Brain pericyte (primary cell): ENCODE measurements around the gene HSPA12B.

Source experiments
- DNase-seq: peaks from one replicate; pipeline ENCODE4 v3.0.0-alpha.2; 2012; ENCODE audit warnings: low read depth, low spot score

Gene HSPA12B

DNA sequence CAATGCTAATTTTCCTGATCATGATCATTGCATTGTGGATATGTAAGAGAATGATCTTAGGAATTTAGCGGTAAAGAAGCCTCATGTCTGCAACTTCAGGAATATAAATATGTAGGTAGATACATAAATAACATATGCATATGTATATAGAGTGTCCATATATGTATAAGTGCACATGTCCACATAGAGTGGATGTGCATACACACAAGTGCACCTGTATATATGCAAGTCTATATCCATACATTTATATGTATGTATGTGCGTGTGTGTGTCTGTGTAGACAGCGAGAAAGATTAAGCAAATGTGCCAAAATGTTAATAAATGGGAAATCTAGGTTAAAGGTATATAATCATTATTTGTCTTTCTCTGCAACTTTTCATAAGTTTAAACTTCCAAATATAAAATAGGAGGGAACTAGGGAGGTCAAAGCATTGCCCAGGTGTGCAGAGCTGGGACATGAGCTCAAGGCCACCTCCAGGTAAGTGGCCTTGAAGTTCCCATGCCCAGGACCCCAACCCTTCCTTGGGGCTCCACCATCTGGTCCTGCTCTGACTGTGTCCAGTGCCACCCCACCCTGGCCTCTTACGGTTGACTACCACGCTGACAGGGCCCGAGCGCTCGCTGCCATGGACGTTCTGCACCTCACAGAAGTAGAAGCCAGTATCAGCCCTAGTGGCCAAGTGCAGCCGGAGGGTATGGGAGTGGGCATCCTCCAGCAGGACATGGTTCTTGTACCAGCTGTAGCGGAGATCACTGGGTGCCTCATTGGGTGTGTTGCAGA is 29.7 kb upstream of the HSPA12B start:
- DNase-seq = no peak

DNA sequence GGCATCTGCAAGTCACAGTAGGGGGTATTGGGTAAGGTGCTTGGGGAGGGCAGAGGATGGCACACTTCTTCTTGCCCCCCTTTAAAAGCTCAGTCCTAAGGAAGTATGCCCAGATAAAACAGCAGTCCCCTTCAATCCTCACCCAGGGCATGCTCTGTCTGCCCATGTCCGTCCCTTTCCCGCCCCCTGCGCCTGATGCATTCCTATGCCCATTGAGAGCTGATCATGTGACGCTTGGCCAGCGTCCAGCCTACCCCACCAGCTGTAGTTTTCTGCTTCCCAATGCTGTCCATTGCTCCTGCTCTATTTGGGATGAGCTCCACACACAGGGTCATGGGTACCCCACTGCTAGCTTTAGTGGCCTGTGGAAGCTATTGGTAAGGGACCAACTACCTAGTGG is 28.4 kb upstream of the HSPA12B start:
- DNase-seq = no peak

- DNase-seq = no peak
These were observed 27.0 kb upstream of the HSPA12B start for GRCh38 chr20:3705491-3705969.

- DNase-seq = no peak
These were observed 26.3 kb upstream of the HSPA12B start for GRCh38 chr20:3705970-3706739.

- no peak for DNase-seq
These were observed 25.5 kb upstream of the HSPA12B start for GRCh38 chr20:3706774-3707507.

DNA sequence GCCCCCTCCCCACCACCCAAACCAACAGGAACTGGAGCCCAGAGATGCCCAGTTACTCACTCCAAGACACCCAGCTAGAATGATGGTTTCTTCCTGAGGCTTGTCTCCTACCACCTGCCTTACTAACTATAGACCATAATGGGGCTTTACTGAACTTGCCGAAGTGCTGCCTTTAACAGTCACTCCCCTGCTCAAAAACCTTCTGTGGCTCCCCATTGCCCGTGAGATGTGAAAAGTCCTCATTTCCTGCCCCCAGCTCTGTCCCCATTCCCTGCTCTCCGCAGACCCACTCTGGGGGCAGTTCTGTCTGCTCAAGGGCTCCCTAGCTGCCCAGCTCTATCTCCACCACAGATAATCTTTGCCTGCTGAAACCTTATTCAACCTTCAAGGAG is 25.0 kb upstream of the HSPA12B start:
- DNase-seq = no peak

GRCh38 chr20:3710011-3710466 is 22.4 kb upstream of the HSPA12B start:
- DNase-seq = no peak

GRCh38 chr20:3710703-3711483 is 21.6 kb upstream of the HSPA12B start:
- no peak for DNase-seq

DNA sequence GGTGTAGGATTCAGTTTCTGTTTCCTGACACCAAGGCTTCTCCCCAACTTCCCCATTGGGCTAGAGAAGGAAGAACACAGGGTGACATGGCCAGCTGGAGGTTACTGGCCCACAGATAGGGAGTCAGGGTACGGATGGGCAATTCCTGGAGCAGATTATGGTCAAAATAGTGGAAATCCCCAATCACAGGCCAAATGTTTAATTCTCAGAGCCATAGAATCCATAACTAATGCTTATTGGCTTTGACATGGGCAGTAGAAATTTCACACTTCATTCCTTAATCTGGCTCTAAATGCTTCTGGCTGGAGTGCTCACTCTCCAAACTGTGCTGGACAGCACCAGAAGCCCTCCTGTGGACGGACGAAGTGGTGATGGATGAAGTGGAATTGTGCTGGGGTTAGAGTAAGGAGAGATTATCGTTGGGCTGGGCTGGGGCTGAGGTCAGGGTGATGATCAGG is 21.0 kb upstream of the HSPA12B start:
- DNase-seq = no peak

GRCh38 chr20:3712279-3712873 is 20.1 kb upstream of the HSPA12B start, which contains the start of gene SIGLEC1:
Gene SIGLEC1, minus strand, starts transcription at chr20:3712600. Its CDS starts 5,472 bp downstream, at chr20:3707128.
- no peak for DNase-seq

DNA sequence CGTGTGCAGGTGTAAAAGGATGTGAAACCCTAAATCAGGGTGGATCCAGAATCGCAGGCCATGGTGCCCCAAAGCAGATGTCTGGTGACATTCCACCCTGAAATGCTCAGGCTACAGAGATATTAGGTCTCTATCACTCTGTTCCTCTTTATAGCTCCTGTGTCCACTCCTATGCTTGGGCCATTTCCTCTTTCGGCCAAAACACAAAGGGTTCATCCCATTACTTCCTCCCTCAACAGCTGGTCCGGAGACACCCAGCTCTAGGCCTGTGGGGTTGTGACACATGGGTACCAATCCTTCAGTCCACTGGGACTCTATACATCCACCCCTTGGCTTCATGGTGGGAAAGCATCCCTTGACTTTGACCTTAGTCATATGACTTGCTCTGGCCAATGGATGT is 18.4 kb upstream of the HSPA12B start:
- no peak for DNase-seq

DNA sequence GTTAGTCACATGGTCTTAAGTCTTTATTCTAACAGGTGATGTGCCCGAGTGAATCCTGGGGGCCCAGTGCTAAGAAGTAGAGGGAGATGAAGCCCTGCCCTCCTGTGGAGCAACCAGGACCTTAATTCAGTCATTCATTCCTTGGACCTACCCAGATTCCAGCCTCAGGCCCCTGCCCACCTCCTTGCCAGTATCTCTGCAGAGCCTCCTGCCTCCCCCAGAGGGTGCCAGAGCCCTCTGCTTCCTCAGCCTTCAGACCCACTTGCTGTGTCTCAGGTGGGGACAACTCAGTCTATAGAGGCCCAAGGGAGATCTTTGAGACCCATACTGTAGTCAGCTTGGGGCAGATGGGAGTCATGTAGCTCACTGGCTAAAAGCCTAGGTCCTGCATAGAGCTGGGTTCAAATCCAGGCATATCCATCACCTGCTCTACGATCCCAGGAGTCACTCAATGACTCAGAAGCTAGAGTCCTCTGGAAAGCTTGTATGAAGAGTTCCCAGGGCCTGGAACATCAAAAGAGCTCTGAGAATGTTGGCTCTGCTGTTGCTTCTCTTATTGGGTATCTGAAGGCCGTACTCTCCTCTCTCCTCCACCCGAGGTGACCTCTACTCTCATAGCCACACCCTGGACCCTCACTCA is 16.2 kb upstream of the HSPA12B start:
- no peak for DNase-seq

- DNase-seq = no peak
These were observed 13.4 kb upstream of the HSPA12B start for GRCh38 chr20:3719046-3719445.

GRCh38 chr20:3720068-3720467 is 12.4 kb upstream of the HSPA12B start:
- DNase-seq = no peak

- DNase-seq = no peak
These were observed 11.9 kb upstream of the HSPA12B start for GRCh38 chr20:3720626-3721025.

GRCh38 chr20:3721912-3722311 is 10.6 kb upstream of the HSPA12B start:
- DNase-seq = no peak

GRCh38 chr20:3723284-3723683 is 9.2 kb upstream of the HSPA12B start:
- no peak for DNase-seq

DNA sequence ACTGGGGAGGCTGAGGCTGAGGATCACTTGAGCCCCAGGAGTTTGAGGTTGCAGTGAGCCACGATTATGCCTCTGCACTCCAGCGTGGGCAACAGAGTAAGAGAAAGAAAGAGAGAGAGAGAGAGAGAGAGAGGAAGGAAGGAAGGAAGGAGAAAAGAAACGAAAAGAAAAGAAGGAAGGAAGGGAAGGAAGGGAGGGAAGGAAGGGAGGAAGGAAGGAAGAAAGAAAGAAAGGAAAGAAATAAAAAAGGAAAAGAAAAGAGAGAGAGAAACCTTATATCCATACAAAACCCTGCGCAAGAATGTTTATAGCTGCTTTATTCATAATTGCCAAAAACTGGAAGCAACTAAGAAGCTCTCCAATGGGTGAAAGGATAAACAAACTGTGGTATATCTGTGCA is 8.1 kb upstream of the HSPA12B start:
- no peak for DNase-seq

DNA sequence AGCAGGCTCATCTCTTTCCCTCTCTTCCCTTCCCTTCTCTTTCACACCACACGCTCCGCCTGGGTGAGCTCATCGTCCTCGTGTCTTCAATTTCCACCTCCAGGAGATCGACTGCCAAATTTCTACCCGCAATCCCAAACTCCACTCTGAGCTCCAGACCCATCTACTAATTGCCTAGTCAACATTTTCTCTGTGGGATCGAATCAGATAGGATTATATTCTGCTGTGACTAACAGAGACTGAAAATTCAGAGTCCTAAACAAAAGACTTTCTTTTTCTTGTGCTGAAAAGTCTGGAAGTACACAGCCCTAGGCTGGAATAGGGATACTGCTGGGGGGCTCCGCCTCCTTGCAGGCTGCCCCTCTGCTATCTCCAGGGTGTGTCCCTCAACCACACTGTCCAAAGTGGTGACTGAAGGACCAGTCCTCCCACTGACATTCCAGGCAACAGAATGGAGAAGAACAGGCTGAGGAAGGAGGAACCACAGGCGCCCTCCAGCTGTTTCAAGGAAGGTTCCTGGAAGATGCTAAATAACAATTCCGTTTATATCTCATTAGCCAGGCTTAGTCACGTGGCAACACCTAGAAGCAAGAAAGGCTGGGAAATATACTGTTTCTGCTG is 5.0 kb upstream of the HSPA12B start:
- no peak for DNase-seq

DNA sequence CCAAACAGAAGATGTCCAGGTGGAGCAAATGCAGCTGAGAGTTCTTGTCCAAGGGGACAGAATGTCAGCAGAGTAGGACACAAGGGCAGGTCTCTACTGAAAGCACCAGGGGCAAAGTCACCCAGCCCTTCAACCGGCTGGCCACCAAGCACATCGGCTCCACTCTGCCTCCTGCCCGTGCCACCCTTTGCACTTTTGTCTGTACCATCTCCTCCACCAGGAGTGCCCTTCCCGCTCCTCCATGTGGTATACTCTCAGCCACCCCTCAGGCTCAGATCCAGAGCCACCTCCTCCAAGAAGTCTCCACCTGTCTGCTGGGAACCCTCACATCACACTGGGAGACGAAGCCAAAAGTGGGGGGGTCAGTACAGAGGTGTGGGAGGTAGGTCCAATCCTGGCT is 4.1 kb upstream of the HSPA12B start:
- DNase-seq = no peak
